Measurements from ENCODE around the gene HS6ST3.

GRCh38 chr13:96844616-96845015, 754.7 kb downstream of the HS6ST3 start:
- TF ChIP-seq CTCF (IDR thresholded peaks at IDR 0.05; ENCODE audit: low read depth, low read length) = no peak
- no peak for TF ChIP-seq EZH2phosphoT487 (IDR thresholded peaks at IDR 0.05; ENCODE audit: low read depth)

All from OCI-LY3 (cell line).